Astrocyte (in vitro differentiated cells and primary cell): ENCODE data around the gene UQCR10. TPM values are rescaled to one million over a fixed set of nuclear protein-coding genes. Genes with fewer than 3 reads are reported as not detected.

Experiments
- DNase-seq: peaks from one replicate; pipeline ENCODE4 v3.0.0-alpha.2; 2010; ENCODE audit warnings: low read depth
- FAIRE-seq: peaks from 2 replicates; lab custom pipeline; 2011; peaks lifted over from hg19 to GRCh38; lab: Jason Lieb, UNC
- H2AFZ ChIP-seq: 2 replicates; pipeline ENCODE4 v1.6.0; 2012; ENCODE audit warnings: low read depth, low read length, inconsistent platforms
- H3K27ac ChIP-seq: 2 replicates; pipeline ENCODE4 v1.5.1; 2011; ENCODE audit warnings: low read depth, low read length, inconsistent platforms
- H3K27me3 ChIP-seq: 2 replicates; pipeline ENCODE4 v1.6.0; 2011; ENCODE audit warnings: low read length, inconsistent platforms; ENCODE audit not compliant: insufficient read depth
- H3K36me3 ChIP-seq: 2 replicates; pipeline ENCODE4 v1.5.1; 2011; ENCODE audit warnings: low read length, inconsistent platforms; ENCODE audit not compliant: insufficient read depth
- H3K4me1 ChIP-seq: 2 replicates; pipeline ENCODE4 v1.5.1; 2011; ENCODE audit warnings: low read length, inconsistent platforms; ENCODE audit not compliant: insufficient read depth
- H3K4me2 ChIP-seq: 2 replicates; pipeline ENCODE4 v1.6.0; 2012; ENCODE audit warnings: low read length, inconsistent platforms
- H3K4me3 ChIP-seq: 2 replicates; pipeline ENCODE4 v1.5.1; 2011; ENCODE audit warnings: low read depth, mild to moderate bottlenecking, low read length, inconsistent platforms; ENCODE audit not compliant: insufficient read depth
- H3K79me2 ChIP-seq: 2 replicates; pipeline ENCODE4 v1.6.0; 2012; ENCODE audit warnings: mild to moderate bottlenecking, low read length, inconsistent platforms; ENCODE audit not compliant: insufficient read depth
- H3K9ac ChIP-seq: 2 replicates; pipeline ENCODE4 v1.6.0; 2012; ENCODE audit warnings: mild to moderate bottlenecking, low read length, inconsistent platforms
- H3K9me3 ChIP-seq: 2 replicates; pipeline ENCODE4 v1.5.1; 2012; ENCODE audit warnings: low read depth, mild to moderate bottlenecking, low read length, inconsistent platforms; ENCODE audit not compliant: insufficient read depth
- H4K20me1 ChIP-seq: 2 replicates; pipeline ENCODE4 v1.6.0; 2012; ENCODE audit warnings: low read length, inconsistent platforms; ENCODE audit not compliant: insufficient read depth
- H3K27ac Mint-ChIP-seq: one replicate; pipeline ENCODE4 v1.8.0; 2021; ENCODE audit warnings: mild to moderate bottlenecking, mixed read lengths; ENCODE audit not compliant: unreplicated experiment
- H3K27me3 Mint-ChIP-seq: one replicate; pipeline ENCODE4 v1.8.0; 2021; ENCODE audit warnings: low read depth, mixed read lengths; ENCODE audit not compliant: unreplicated experiment
- H3K36me3 Mint-ChIP-seq: one replicate; pipeline ENCODE4 v1.8.0; 2021; ENCODE audit warnings: low read depth, mixed read lengths; ENCODE audit not compliant: unreplicated experiment
- H3K4me1 Mint-ChIP-seq: one replicate; pipeline ENCODE4 v1.8.0; 2021; ENCODE audit warnings: low read depth, mixed read lengths; ENCODE audit not compliant: unreplicated experiment
- H3K4me3 Mint-ChIP-seq: one replicate; pipeline ENCODE4 v1.8.0; 2021; ENCODE audit warnings: mild to moderate bottlenecking, moderate library complexity, mixed read lengths; ENCODE audit not compliant: unreplicated experiment
- H3K9me3 Mint-ChIP-seq: one replicate; pipeline ENCODE4 v1.8.0; 2021; ENCODE audit warnings: mild to moderate bottlenecking, mixed read lengths; ENCODE audit not compliant: unreplicated experiment
- CTCF ChIP-seq: IDR thresholded peaks from 2 replicates; pipeline ENCODE4 v1.5.1; 2011; ENCODE audit warnings: low read depth, mild to moderate bottlenecking, inconsistent platforms, low read length, moderate library complexity; ENCODE audit not compliant: insufficient read depth
- EZH2 ChIP-seq: IDR thresholded peaks from 2 replicates; pipeline ENCODE4 v1.6.1; 2012; ENCODE audit warnings: mild to moderate bottlenecking, low read length, inconsistent platforms; ENCODE audit not compliant: insufficient read depth
- total RNA-seq: library from RNA; stranded (reverse); gene quantifications from 2 replicates; pipeline ENCODE4 v1.2.1, GENCODE V29; 2021

Gene UQCR10
- total RNA-seq, 1 donor from 2014 or later: 112 TPM

GRCh38 chr22:29816980-29817379 is 49.8 kb downstream of the UQCR10 start:
- Histone ChIP-seq H3K4me3 (no peak overlapping the region), H3K4me2 (no peak overlapping the region), H2AFZ (no peak overlapping the region), H3K36me3 (peaks cover 40% of the 10 kb centered on the region), H4K20me1 (peaks cover 4% of the 10 kb centered on the region), H3K27ac (no peak overlapping the region), H3K4me1 (peaks cover 11% of the 10 kb centered on the region), H3K27me3 (no peaks in the 10 kb centered on the region), H3K9ac (no peak overlapping the region), H3K79me2 (no peaks in the 10 kb centered on the region), H3K9me3 (no peaks in the 10 kb centered on the region)
- no peak for FAIRE-seq
- peaks cover 5% of the 10 kb centered on the region for H3K4me1 Mint-ChIP-seq
- peaks cover 44% of the 10 kb centered on the region for H3K36me3 Mint-ChIP-seq
- no peak overlapping the region for H3K27ac Mint-ChIP-seq
- H3K9me3 Mint-ChIP-seq: no peaks in the 10 kb centered on the region
- TF ChIP-seq EZH2 (no peak), CTCF (no peak)
- DNase-seq: no peak
- H3K27me3 Mint-ChIP-seq: no peaks in the 10 kb centered on the region
- H3K4me3 Mint-ChIP-seq: no peak overlapping the region

- peaks cover 5% of the 10 kb centered on the region for H3K4me1 Mint-ChIP-seq
- Histone ChIP-seq H3K4me1 (peaks cover 13% of the 10 kb centered on the region), H4K20me1 (peaks cover 4% of the 10 kb centered on the region), H3K9ac (no peak overlapping the region), H3K4me2 (no peak overlapping the region), H3K27me3 (no peaks in the 10 kb centered on the region), H3K79me2 (no peaks in the 10 kb centered on the region), H3K27ac (no peak overlapping the region), H2AFZ (no peak overlapping the region), H3K9me3 (no peaks in the 10 kb centered on the region), H3K36me3 (peaks cover 37% of the 10 kb centered on the region), H3K4me3 (no peak overlapping the region)
- DNase-seq: no peak
- FAIRE-seq: no peak
- TF ChIP-seq EZH2 (no peak), CTCF (no peak)
- peaks cover 44% of the 10 kb centered on the region for H3K36me3 Mint-ChIP-seq
- H3K4me3 Mint-ChIP-seq: no peak overlapping the region
- no peaks in the 10 kb centered on the region for H3K27me3 Mint-ChIP-seq
- no peaks in the 10 kb centered on the region for H3K9me3 Mint-ChIP-seq
- no peak overlapping the region for H3K27ac Mint-ChIP-seq
These were observed 50.6 kb downstream of the UQCR10 start for GRCh38 chr22:29817724-29818123.

- Mint-ChIP-seq H3K27me3 (no peaks in the 10 kb centered on the region), H3K36me3 (peaks cover 42% of the 10 kb centered on the region), H3K4me3 (no peak overlapping the region), H3K27ac (no peak overlapping the region), H3K9me3 (no peaks in the 10 kb centered on the region), H3K4me1 (peaks cover 2% of the 10 kb centered on the region)
- Histone ChIP-seq H3K27me3 (no peaks in the 10 kb centered on the region), H4K20me1 (peaks cover 4% of the 10 kb centered on the region), H3K4me1 (peaks cover 13% of the 10 kb centered on the region), H3K79me2 (no peaks in the 10 kb centered on the region), H3K9me3 (no peaks in the 10 kb centered on the region), H3K36me3 (peaks cover 34% of the 10 kb centered on the region), H3K4me3 (no peak overlapping the region), H3K4me2 (no peak overlapping the region), H2AFZ (no peak overlapping the region), H3K27ac (no peak overlapping the region), H3K9ac (no peak overlapping the region)
- DNase-seq (no peak), FAIRE-seq (no peak)
- TF ChIP-seq EZH2 (no peak), CTCF (no peak)
These were observed 52.3 kb downstream of the UQCR10 start for GRCh38 chr22:29819501-29819900.
